PC-3 (cell line): ENCODE results near the gene PCDHB10. TPM values are rescaled to one million over a fixed set of nuclear protein-coding genes. Genes with fewer than 3 reads are reported as not detected.
A peak's percentile ranks its signal among the peaks of the same experiment; 100 is the strongest.
"Not testable (repeated sequence)": the region's sequence is repeated elsewhere in the genome, so short reads cannot be mapped to it uniquely, and the experiment has no call there.

Source experiments
- ATAC-seq: fragments of 200-7000 bp; cut with Tn5 transposase; 2 replicates; pipeline ENCODE4 v1.9.1; 2020; ENCODE audit warnings: mild to moderate bottlenecking, moderate library complexity
- BruUV-seq: library from RNA; stranded (reverse); fragments of 400-500 nt; replicated peaks from 2 replicates; lab custom pipeline; 2021; lab: Mats Ljungman, UMichigan
- CTCF ChIA-PET: fragments of 300-600 bp; sonication (Branson Sonifier 250); formaldehyde crosslinking; loops from one replicate; lab custom pipeline; 2022; ENCODE audit warnings: antibody characterized with exemption; lab: Charles Lee
- POLR2A ChIA-PET: fragments of 300-600 bp; sonication (Branson Sonifier 250); formaldehyde crosslinking; loops from one replicate; lab custom pipeline; 2022; ENCODE audit warnings: antibody characterized with exemption; ENCODE audit not compliant: unreplicated experiment; lab: Charles Lee
- DNase-seq: peaks from one replicate; pipeline ENCODE4 v3.0.0-alpha.2; 2015
- H2AFZ ChIP-seq: fragments of 300-600 bp; sonication (generic); 2 replicates; pipeline ENCODE4 v1.6.0; 2016; ENCODE audit warnings: antibody characterized with exemption, low read length
- H3F3A ChIP-seq: fragments of 300-600 bp; sonication (generic); one replicate; pipeline ENCODE4 v1.6.0; 2017; ENCODE audit warnings: antibody characterized with exemption, low read length, control low read depth, mild to moderate bottlenecking; ENCODE audit not compliant: unreplicated experiment
- H3K27ac ChIP-seq: fragments of 300-600 bp; sonication (generic); 2 replicates; pipeline ENCODE4 v1.5.1; 2016; ENCODE audit warnings: mild to moderate bottlenecking, low read length
- H3K27me3 ChIP-seq: fragments of 300-600 bp; sonication (generic); 2 replicates; pipeline ENCODE4 v1.6.1; 2016; ENCODE audit warnings: low read length, mixed read lengths
- H3K36me3 ChIP-seq: fragments of 300-600 bp; sonication (generic); 2 replicates; pipeline ENCODE4 v1.6.1; 2016; ENCODE audit warnings: low read depth, mixed run types, low read length, mixed read lengths
- H3K4me1 ChIP-seq: fragments of 300-600 bp; sonication (generic); 2 replicates; pipeline ENCODE4 v1.5.1; 2016; ENCODE audit warnings: low read length; ENCODE audit not compliant: insufficient read depth
- H3K4me2 ChIP-seq: fragments of 300-600 bp; sonication (generic); 2 replicates; pipeline ENCODE4 v1.6.0; 2016; ENCODE audit warnings: low read length
- H3K4me3 ChIP-seq: fragments of 300-600 bp; sonication (generic); 2 replicates; pipeline ENCODE4 v1.5.1; 2016; ENCODE audit warnings: mild to moderate bottlenecking, low read length, mixed read lengths
- H3K79me2 ChIP-seq: fragments of 300-600 bp; sonication (generic); 2 replicates; pipeline ENCODE4 v1.6.1; 2017; ENCODE audit warnings: low read length, mixed read lengths
- H3K9ac ChIP-seq: fragments of 300-600 bp; sonication (generic); 2 replicates; pipeline ENCODE4 v1.6.0; 2016; ENCODE audit warnings: mild to moderate bottlenecking, low read length
- H3K9me2 ChIP-seq: fragments of 300-600 bp; sonication (generic); replicated peaks from 2 replicates; pipeline ENCODE4 v1.6.1; 2016; ENCODE audit warnings: mixed run types, low read length, mixed read lengths
- H3K9me3 ChIP-seq: fragments of 300-600 bp; sonication (generic); 2 replicates; pipeline ENCODE4 v1.6.1; 2016; ENCODE audit warnings: low read length, mixed read lengths
- H4K20me1 ChIP-seq: fragments of 300-600 bp; sonication (generic); 2 replicates; pipeline ENCODE4 v1.6.1; 2016; ENCODE audit warnings: low read length, mixed read lengths
- EZH2 ChIP-seq: fragments of 300-600 bp; sonication (generic); IDR thresholded peaks from one replicate; pipeline ENCODE4 v1.6.1; 2017; ENCODE audit warnings: antibody characterized with exemption, mild to moderate bottlenecking, low read length; ENCODE audit not compliant: unreplicated experiment
- EZH2phosphoT487 ChIP-seq: fragments of 300-600 bp; sonication (generic); IDR thresholded peaks from 2 replicates; pipeline ENCODE4 v1.6.1; 2018; ENCODE audit warnings: mild to moderate bottlenecking, antibody characterized with exemption, low read length, borderline replicate concordance
- intact Hi-C: fragments of 100-400 bp; cut with micrococcal nuclease; formaldehyde crosslinking; loops from 2 replicates; pipeline ENCODE4 v1.9.0; 2023
- total RNA-seq: library from RNA; depleted of rRNA; stranded (reverse); fragments of >200 nt; gene quantifications from 2 replicates; pipeline ENCODE4 v1.2.3, GENCODE V29; 2014
- TF ChIP-seq, protein P1 (sequence below): fragments of 300-600 bp; sonication (generic); conservative IDR thresholded peaks from 2 replicates; pipeline ENCODE4 v1.5.1; 2017; ENCODE audit warnings: antibody characterized with exemption, low read depth, mild to moderate bottlenecking, low read length

The PCDHB10 gene
- total RNA-seq, 1 experiment from 2014 or later: 0.33 TPM

DNA sequence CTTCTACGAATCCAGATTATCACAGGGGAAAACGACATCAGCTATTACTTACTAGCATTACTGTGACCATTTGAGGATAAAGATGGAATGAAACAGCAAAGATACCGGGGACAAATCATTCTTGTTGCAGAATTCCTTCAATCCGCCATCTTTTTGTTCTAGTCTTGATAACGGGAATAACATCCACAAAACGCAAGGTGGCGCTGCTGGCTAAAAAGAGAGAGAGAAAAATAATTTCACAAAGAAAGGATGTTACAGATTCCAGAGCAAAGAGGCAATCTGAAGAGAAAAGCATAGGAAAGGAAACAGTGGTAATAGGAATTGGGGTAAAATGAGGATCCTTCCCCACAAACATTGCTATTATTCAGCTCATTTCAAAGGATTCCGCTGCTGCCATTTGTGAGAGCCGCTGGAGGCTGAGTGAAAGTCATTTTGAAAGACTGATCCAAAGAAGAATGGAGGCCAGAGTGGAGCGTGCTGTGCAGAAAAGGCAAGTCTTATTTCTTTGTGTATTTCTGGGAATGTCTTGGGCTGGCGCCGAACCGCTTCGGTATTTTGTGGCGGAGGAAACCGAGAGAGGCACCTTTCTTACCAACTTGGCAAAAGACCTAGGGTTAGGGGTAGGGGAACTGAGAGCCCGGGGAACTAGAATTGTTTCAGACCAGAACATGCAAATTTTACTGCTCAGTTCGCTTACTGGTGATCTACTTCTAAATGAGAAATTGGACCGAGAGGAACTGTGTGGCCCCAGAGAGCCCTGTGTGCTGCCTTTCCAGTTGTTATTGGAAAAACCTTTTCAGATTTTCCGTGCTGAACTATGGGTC is 19.6 kb upstream of the PCDHB10 start, which contains the start of gene PCDHB7:
PCDHB7 (plus strand) TSS at position 264 of the 824 bp plus-strand sequence; CDS start at position 456, 192 bp downstream.
- no peak within 1 kb of the TSS for H2AFZ ChIP-seq
- intact Hi-C loops: no loop called here
- no peaks in the 10 kb centered on the region for H3K9me2 ChIP-seq
- ATAC-seq: no peak
- TF ChIP-seq EZH2phosphoT487 (no peak), EZH2 (no peak)
- TF ChIP-seq, protein P1, sequence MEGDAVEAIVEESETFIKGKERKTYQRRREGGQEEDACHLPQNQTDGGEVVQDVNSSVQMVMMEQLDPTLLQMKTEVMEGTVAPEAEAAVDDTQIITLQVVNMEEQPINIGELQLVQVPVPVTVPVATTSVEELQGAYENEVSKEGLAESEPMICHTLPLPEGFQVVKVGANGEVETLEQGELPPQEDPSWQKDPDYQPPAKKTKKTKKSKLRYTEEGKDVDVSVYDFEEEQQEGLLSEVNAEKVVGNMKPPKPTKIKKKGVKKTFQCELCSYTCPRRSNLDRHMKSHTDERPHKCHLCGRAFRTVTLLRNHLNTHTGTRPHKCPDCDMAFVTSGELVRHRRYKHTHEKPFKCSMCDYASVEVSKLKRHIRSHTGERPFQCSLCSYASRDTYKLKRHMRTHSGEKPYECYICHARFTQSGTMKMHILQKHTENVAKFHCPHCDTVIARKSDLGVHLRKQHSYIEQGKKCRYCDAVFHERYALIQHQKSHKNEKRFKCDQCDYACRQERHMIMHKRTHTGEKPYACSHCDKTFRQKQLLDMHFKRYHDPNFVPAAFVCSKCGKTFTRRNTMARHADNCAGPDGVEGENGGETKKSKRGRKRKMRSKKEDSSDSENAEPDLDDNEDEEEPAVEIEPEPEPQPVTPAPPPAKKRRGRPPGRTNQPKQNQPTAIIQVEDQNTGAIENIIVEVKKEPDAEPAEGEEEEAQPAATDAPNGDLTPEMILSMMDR: peak; percentile 45; the same call in 1 of the 2 replicates
- no TSS peak for BruUV-seq
- H3K79me2 ChIP-seq: no peaks in the 10 kb centered on the region
- H3K4me2 ChIP-seq: no peak within 1 kb of the TSS
- H4K20me1 ChIP-seq: no peaks in the 10 kb centered on the region
- no peak within 1 kb of the TSS for H3K27ac ChIP-seq
- no peak for DNase-seq
- no peaks in the 10 kb centered on the region for H3K36me3 ChIP-seq
- H3K9me3 ChIP-seq: peaks cover 12% of the 10 kb centered on the region
- CTCF ChIA-PET: interaction anchor here (0.6 kb wide), 1 partner anchor 291 kb away, joined by 4 read pairs; no protein-coding TSS in a partner anchor
- H3K4me3 ChIP-seq: no peak within 1 kb of the TSS
- H3K9ac ChIP-seq: no peak within 1 kb of the TSS
- H3K4me1 ChIP-seq: no peaks in the 10 kb centered on the region
- POLR2A ChIA-PET: no interaction called here
- no peaks in the 10 kb centered on the region for H3K27me3 ChIP-seq
- no peaks in the 10 kb centered on the region for H3F3A ChIP-seq

DNA sequence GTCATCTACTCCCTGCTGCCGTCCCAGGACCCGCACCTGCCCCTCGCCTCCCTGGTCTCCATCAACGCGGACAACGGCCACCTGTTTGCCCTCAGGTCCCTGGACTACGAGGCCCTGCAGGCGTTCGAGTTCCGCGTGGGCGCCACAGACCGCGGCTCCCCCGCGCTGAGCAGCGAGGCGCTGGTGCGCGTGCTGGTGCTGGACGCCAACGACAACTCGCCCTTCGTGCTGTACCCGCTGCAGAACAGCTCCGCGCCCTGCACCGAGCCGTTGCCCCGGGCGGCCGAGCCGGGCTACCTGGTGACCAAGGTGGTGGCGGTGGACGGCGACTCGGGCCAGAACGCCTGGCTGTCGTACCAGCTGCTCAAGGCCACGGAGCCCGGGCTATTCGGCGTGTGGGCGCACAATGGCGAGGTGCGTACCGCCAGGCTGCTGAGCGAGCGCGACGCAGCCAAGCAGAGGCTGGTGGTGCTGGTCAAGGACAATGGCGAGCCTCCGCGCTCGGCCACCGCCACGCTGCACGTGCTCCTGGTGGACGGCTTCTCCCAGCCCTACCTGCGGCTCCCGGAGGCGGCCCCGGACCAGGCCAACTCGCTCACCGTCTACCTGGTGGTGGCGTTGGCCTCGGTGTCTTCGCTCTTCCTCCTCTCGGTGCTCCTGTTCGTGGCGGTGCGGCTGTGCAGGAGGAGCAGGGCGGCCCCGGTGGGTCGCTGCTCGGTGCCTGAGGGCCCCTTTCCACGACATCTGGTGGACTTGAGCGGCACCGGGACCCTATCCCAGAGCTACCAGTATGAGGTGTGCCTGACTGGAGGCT is 17.7 kb upstream of the PCDHB10 start:
- H3K36me3 ChIP-seq, H3K4me1 ChIP-seq, H4K20me1 ChIP-seq, H3K9ac ChIP-seq, H3K27ac ChIP-seq, H3K79me2 ChIP-seq, H3K4me3 ChIP-seq, H3K9me2 ChIP-seq, ATAC-seq, CTCF ChIA-PET, H3K4me2 ChIP-seq, intact Hi-C loops, BruUV-seq, DNase-seq, POLR2A ChIA-PET, H3K27me3 ChIP-seq, H3F3A ChIP-seq, H2AFZ ChIP-seq: not testable (repeated sequence)
- H3K9me3 ChIP-seq: peaks cover 12% of the 10 kb centered on the region

DNA sequence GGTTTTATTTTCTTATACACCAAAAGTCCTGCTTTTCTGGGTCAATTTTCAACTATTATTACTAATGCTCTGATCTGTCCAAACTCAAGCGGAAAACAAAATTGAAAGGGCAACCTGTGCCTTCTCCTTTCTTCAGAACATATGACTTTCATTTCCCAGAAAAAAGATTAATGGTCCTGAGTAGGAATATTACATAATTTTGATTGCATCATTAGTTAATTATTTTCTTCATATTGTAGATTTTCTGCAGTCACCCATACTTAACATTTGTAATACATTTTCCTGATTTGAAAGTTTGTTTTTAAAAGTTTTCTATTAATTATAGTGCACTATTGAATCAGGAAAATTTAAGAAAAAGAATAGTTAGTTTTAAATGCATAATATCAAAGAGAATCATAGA is 16.2 kb upstream of the PCDHB10 start:
- Histone ChIP-seq H3K9me2 (no peaks in the 10 kb centered on the region), H3K36me3 (no peaks in the 10 kb centered on the region), H3F3A (no peaks in the 10 kb centered on the region), H2AFZ (no peak overlapping the region), H3K79me2 (no peaks in the 10 kb centered on the region), H3K4me2 (no peak overlapping the region), H3K27me3 (no peaks in the 10 kb centered on the region), H3K4me3 (no peak overlapping the region), H3K27ac (no peak overlapping the region), H3K4me1 (no peaks in the 10 kb centered on the region), H3K9me3 (peaks cover 12% of the 10 kb centered on the region), H3K9ac (no peak overlapping the region), H4K20me1 (no peaks in the 10 kb centered on the region)
- TF ChIP-seq, protein P1: no peak
- TF ChIP-seq EZH2 (no peak), EZH2phosphoT487 (no peak)
- intact Hi-C loops: no loop called here
- POLR2A ChIA-PET: no interaction called here
- ATAC-seq: no peak
- no peak for DNase-seq
- CTCF ChIA-PET: no interaction called here
- BruUV-seq: no TSS peak

- BruUV-seq: TSS peak; percentile 49
- intact Hi-C loops, POLR2A ChIA-PET, H3F3A ChIP-seq, H3K9ac ChIP-seq, CTCF ChIA-PET, H3K27ac ChIP-seq, H3K4me2 ChIP-seq, H3K4me3 ChIP-seq, H3K4me1 ChIP-seq, DNase-seq, H3K9me2 ChIP-seq, H2AFZ ChIP-seq, H3K27me3 ChIP-seq, H3K79me2 ChIP-seq, H4K20me1 ChIP-seq, H3K36me3 ChIP-seq: not testable (repeated sequence)
- peak; percentile 57 for ATAC-seq
- H3K9me3 ChIP-seq: peaks cover 12% of the 10 kb centered on the region
Measured at GRCh38 chr5:141177577-141178191, 14.5 kb upstream of the PCDHB10 start, which contains the start of gene PCDHB8. Gene PCDHB8, plus strand, starts transcription at chr5:141177790. Its CDS starts 245 bp downstream, at chr5:141178035.
